ENCODE measurements around the gene PAX7. TPM values are rescaled to one million over a fixed set of nuclear protein-coding genes. Genes with fewer than 3 reads are reported as not detected.

The PAX7 gene
- total RNA-seq, 4 donors from 2014 or later = 1.8 to 5.1 (median 3.9) TPM

DNA sequence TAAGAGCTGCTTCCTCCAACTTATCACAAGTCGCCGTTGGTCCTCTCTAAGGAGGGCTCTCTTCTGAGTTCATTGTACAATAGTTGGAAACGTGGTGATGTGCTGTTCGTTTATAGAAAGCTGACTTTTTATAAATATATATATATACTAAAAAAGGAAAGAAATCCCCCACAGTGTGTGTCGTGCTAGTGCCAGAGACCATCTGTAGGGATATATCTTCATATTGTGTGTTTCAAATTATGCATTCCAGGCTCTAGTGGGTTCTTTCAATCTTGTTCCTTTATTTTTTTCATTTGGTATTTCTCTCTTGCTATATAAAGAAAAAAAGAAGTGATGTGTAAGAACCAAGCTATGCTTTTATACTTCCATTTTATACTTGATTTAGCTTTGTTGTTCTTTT, 117.0 kb downstream of the PAX7 start:
- Histone ChIP-seq H3K9me3 (no peaks in the 10 kb centered on the region), H3K4me1 (no peaks in the 10 kb centered on the region), H3K27me3 (no peaks in the 10 kb centered on the region), H3K4me3 (no peak overlapping the region), H3K27ac (no peak overlapping the region), H3K36me3 (no peaks in the 10 kb centered on the region)
- intact Hi-C loops (cut with DNase I; ENCODE audit: low total_unique reads) (no loop called here), in situ Hi-C loops (cut with MboI; ENCODE audit: low sequenced_read_pairs in 4 of 4) (no loop called here)
- no peak for TF ChIP-seq POLR2A (IDR thresholded peaks at IDR 0.05)
- TF ChIP-seq, protein P1, sequence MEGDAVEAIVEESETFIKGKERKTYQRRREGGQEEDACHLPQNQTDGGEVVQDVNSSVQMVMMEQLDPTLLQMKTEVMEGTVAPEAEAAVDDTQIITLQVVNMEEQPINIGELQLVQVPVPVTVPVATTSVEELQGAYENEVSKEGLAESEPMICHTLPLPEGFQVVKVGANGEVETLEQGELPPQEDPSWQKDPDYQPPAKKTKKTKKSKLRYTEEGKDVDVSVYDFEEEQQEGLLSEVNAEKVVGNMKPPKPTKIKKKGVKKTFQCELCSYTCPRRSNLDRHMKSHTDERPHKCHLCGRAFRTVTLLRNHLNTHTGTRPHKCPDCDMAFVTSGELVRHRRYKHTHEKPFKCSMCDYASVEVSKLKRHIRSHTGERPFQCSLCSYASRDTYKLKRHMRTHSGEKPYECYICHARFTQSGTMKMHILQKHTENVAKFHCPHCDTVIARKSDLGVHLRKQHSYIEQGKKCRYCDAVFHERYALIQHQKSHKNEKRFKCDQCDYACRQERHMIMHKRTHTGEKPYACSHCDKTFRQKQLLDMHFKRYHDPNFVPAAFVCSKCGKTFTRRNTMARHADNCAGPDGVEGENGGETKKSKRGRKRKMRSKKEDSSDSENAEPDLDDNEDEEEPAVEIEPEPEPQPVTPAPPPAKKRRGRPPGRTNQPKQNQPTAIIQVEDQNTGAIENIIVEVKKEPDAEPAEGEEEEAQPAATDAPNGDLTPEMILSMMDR (IDR thresholded peaks at IDR 0.05 in 4 of 5, conservative IDR thresholded peaks at IDR 0.05 in 1 of 5) = no peak
- ATAC-seq (no peak), DNase-seq (no peak)

DNA sequence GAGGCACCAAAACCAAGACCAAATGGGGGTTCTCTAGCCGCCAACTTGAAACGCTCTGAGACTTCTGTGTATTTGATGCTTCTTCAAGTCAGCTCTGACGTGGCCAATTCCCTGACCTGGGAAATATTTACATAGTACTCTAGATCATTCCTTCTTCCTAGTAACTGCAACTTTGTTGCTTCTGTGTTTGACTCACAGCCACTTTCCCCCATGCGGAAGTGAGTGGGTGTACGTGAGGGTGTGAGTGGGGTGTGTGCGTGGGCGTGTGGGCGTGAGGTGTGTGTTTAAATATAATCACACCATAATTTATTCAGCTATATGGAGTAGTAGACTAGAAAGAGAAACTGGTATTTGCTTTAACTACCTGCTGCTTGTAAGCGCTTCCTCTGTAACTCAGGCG, 117.8 kb downstream of the PAX7 start:
- Histone ChIP-seq H3K27me3 (no peaks in the 10 kb centered on the region), H3K9me3 (no peaks in the 10 kb centered on the region), H3K4me3 (no peak overlapping the region), H3K36me3 (no peaks in the 10 kb centered on the region), H3K4me1 (no peaks in the 10 kb centered on the region), H3K27ac (no peak overlapping the region)
- no peak for TF ChIP-seq POLR2A (IDR thresholded peaks at IDR 0.05)
- TF ChIP-seq, protein P1 (IDR thresholded peaks at IDR 0.05 in 4 of 5, conservative IDR thresholded peaks at IDR 0.05 in 1 of 5) = no peak
- intact Hi-C loops (cut with DNase I; ENCODE audit: low total_unique reads) (no loop called here), in situ Hi-C loops (cut with MboI; ENCODE audit: low sequenced_read_pairs in 4 of 4) (no loop called here)
- ATAC-seq (no peak), DNase-seq (no peak)

DNA sequence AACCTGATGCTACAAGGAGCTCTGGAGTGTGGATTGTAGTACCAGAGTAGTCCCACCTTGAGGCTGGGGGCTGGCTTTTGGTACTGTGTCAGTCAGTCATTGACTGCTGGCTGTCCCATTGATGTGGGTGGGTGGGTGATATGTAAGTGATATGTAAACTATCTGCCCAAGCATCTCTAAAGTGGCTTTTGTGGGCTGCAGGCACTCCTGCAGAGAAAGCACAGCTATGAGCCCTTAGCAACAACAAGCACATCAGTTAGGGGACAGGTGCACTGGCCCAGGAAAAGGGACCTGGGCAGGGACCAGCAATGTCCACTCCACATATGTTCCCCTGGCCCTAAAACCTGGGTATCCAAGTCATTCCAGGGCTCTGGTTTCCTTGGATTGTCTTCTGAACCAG, 118.9 kb downstream of the PAX7 start:
- no peak for ATAC-seq
- H3K27me3 ChIP-seq = no peaks in the 10 kb centered on the region
- in situ Hi-C loops (cut with MboI; ENCODE audit: low sequenced_read_pairs in 4 of 4) = no loop called here

DNA sequence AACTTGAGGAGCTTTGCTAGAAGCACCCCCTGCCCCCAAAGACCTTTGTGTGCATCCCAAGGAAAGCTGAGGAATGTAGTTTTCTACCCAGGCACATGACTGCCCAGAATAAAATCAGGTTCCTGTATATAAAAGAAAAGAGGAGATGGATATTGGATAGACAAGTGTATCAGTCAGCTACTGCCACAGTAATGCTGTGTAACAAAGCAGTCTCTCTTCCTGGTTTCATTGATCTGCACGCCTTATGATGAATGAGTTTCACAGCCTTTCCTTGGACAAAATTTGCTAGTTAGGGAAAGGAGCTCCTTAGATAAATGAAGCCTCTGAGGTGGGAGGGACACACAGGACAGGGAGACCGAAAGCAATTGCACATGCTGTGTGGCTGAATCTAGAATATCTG, 120.0 kb downstream of the PAX7 start:
- intact Hi-C loops (cut with DNase I; ENCODE audit: low total_unique reads) = no loop called here

More for the DNA sequence above, 118.9 kb downstream of the PAX7 start:
- no peak overlapping the region for H3K27ac ChIP-seq
- H3K4me1 ChIP-seq = no peaks in the 10 kb centered on the region
- H3K4me3 ChIP-seq = no peak overlapping the region
- TF ChIP-seq, protein P1 (IDR thresholded peaks at IDR 0.05 in 4 of 5, conservative IDR thresholded peaks at IDR 0.05 in 1 of 5) = no peak
- TF ChIP-seq POLR2A (IDR thresholded peaks at IDR 0.05) = no peak
- no peaks in the 10 kb centered on the region for H3K36me3 ChIP-seq
- intact Hi-C loops (cut with DNase I; ENCODE audit: low total_unique reads) = no loop called here
- peaks cover 0 to under 1% (median 0%) of the 10 kb centered on the region in 3 donors for H3K9me3 ChIP-seq
- no peak for DNase-seq

More for the DNA sequence above, 120.0 kb downstream of the PAX7 start:
- Histone ChIP-seq H3K27me3 (peaks cover 0 to 5% (median 0%) of the 10 kb centered on the region in 3 donors), H3K36me3 (no peaks in the 10 kb centered on the region), H3K9me3 (peaks cover 0 to 10% (median 0%) of the 10 kb centered on the region in 3 donors), H3K4me1 (no peaks in the 10 kb centered on the region), H3K4me3 (no peak overlapping the region), H3K27ac (no peak overlapping the region)
- DNase-seq (no peak), ATAC-seq (no peak)
- in situ Hi-C loops (cut with MboI; ENCODE audit: low sequenced_read_pairs in 4 of 4) = no loop called here
- TF ChIP-seq POLR2A (IDR thresholded peaks at IDR 0.05) = no peak
- TF ChIP-seq, protein P1 (IDR thresholded peaks at IDR 0.05 in 4 of 5, conservative IDR thresholded peaks at IDR 0.05 in 1 of 5) = no peak
